ENCODE measurements around the gene VPS13C. TPM values are rescaled to one million over a fixed set of nuclear protein-coding genes. Genes with fewer than 3 reads are reported as not detected.

Gene VPS13C
- total RNA-seq, 1 experiment from 2014 or later, result 18.6 TPM

DNA sequence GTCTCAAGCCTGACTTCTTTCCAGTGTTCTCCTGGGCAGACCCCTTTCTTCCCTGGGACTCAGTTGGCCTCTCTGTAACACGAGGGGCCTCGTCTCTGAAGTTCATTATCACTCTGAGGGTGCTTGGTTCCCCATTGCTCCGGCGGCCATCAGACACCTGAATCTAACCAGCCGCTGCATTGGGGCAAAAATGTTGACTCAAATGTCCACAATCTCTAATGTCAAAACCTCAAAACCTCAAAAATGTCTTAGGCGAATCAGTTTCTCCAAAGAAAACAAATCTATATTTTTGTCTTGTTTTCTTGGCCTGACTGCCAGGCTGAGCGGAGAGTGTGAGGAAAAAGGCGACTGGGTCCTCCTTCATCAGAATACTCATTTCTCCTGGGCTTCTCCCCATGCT, 220.7 kb downstream of the VPS13C start:
- POLR2A ChIA-PET, result no interaction called here
- no peak for TF ChIP-seq YY1 (IDR thresholded peaks at IDR 0.05; ENCODE audit: extremely low read depth, insufficient replicate concordance, low read depth, low read length)
- no peak for TF ChIP-seq TCF7L2 (IDR thresholded peaks at IDR 0.05; ENCODE audit: borderline replicate concordance, extremely low read depth, insufficient read depth, insufficient read length)
- no peak for TF ChIP-seq SRF (IDR thresholded peaks at IDR 0.05; ENCODE audit: low read depth)
- TF ChIP-seq EZH2 (IDR thresholded peaks at IDR 0.05), result no peak
- no peak for TF ChIP-seq ELF1 (IDR thresholded peaks at IDR 0.05; ENCODE audit: borderline replicate concordance, low read depth)
- no peak for TF ChIP-seq FOSL1 (IDR thresholded peaks at IDR 0.05; ENCODE audit: low read depth)
- no peak for TF ChIP-seq RAD21 (IDR thresholded peaks at IDR 0.05; ENCODE audit: low read depth)
- TF ChIP-seq EZH2phosphoT487 (IDR thresholded peaks at IDR 0.05; ENCODE audit: borderline replicate concordance), result no peak
- TF ChIP-seq ZFX (IDR thresholded peaks at IDR 0.05), result no peak
- TF ChIP-seq POLR2AphosphoS5 (IDR thresholded peaks at IDR 0.05; ENCODE audit: low read depth, low read length), result no peak
- TF ChIP-seq, protein P1, sequence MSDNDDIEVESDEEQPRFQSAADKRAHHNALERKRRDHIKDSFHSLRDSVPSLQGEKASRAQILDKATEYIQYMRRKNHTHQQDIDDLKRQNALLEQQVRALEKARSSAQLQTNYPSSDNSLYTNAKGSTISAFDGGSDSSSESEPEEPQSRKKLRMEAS (IDR thresholded peaks at IDR 0.05), result no peak
- Histone ChIP-seq H2AFZ (ENCODE audit: low read depth, low read length, poor library complexity, severe bottlenecking) (no peak overlapping the region), H3K36me3 (ENCODE audit: control insufficient read depth in 1 of 2, insufficient read depth in 2 of 2, low read length in 2 of 2) (no peaks in the 10 kb centered on the region), H3K9me2 (ENCODE audit: insufficient read depth) (no peaks in the 10 kb centered on the region), H3K9ac (ENCODE audit: low read length) (no peak overlapping the region), H3K79me2 (ENCODE audit: insufficient read depth, low read length) (no peaks in the 10 kb centered on the region), H3K4me1 (ENCODE audit: control insufficient read depth in 1 of 2, insufficient read depth in 2 of 2, low read length in 2 of 2) (no peaks in the 10 kb centered on the region), H3K27ac (ENCODE audit: low read depth, low read length) (no peak overlapping the region), H3K9me3 (ENCODE audit: control insufficient read depth in 1 of 2, insufficient read depth in 1 of 2, low read depth in 1 of 2, low read length in 2 of 2) (no peaks in the 10 kb centered on the region), H3K27me3 (ENCODE audit: insufficient read depth, low read length) (no peaks in the 10 kb centered on the region), H4K20me1 (ENCODE audit: insufficient read depth) (no peaks in the 10 kb centered on the region), H3K4me2 (ENCODE audit: low read length) (no peak overlapping the region), H3K4me3 (replicated peaks in 1 of 2; ENCODE audit: low read depth in 1 of 2, low read length in 2 of 2) (no peak overlapping the region)
- CTCF ChIA-PET, result interaction anchor here (0.6 kb wide), 1 partner anchor 672 kb away, joined by 5 read pairs; no protein-coding TSS in a partner anchor
- DNase-seq (ENCODE audit: low read depth, low spot score) (no peak), ATAC-seq (no peak)
- no TSS peak for BruUV-seq (replicated peaks)
- intact Hi-C loops (cut with micrococcal nuclease), result no loop called here
- RAD21 ChIA-PET (ENCODE audit: low non-redundant PET in 1 of 2, low total read pairs in 2 of 2, uncharacterized antibody in 2 of 2, unreplicated experiment in 2 of 2), result no interaction called here

DNA sequence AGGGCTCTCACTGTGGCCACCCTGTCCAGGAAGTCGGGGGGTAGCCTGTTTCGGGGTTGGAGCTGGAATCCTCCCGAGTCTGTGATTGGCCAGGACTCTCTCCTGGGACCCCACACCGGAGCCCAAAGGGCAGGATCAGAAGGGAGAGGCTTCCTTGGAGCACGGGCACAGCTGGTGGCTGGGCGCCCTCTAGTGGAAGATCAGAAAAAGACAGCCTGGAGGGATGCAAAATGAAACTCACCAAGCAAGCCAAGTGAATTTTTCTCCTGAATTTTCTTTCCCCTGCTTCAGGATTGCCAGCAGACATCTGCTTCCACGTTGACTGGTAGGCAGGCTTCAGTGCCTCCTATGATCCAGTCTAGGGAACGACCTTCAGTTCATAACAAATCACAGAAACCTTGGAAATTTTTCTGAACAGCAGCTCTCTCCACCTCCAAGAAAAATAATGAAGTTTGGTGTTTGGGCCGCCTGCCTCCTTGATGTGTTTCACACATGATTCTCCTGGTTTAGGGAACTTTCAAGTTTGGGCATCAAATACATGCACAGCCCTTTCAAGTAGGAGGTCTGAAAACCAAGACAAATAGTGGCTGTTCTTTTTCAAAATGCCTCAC, 224.6 kb downstream of the VPS13C start:
- DNase-seq (ENCODE audit: low read depth, low spot score) (peak; percentile 21), ATAC-seq (peak; percentile 79)
- no peaks in the 10 kb centered on the region for H3K9me2 ChIP-seq (ENCODE audit: insufficient read depth)
- no peaks in the 10 kb centered on the region for H3K4me1 ChIP-seq (ENCODE audit: control insufficient read depth in 1 of 2, insufficient read depth in 2 of 2, low read length in 2 of 2)
- BruUV-seq (replicated peaks), result no TSS peak
- ChIA-PET CTCF (interaction anchor here (1.2 to 2.8 kb wide), 6 partner anchors 18 to 1250 kb away, joined by 3 to 22 read pairs (median 5); no protein-coding TSS in a partner anchor), RAD21 (ENCODE audit: low non-redundant PET in 1 of 2, low total read pairs in 2 of 2, uncharacterized antibody in 2 of 2, unreplicated experiment in 2 of 2) (no interaction called here), POLR2A (no interaction called here)
- no peak overlapping the region for H3K27ac ChIP-seq (ENCODE audit: low read depth, low read length)
- H3K4me2 ChIP-seq (ENCODE audit: low read length), result peak overlapping the region; percentile 51
- no peaks in the 10 kb centered on the region for H3K9me3 ChIP-seq (ENCODE audit: control insufficient read depth in 1 of 2, insufficient read depth in 1 of 2, low read depth in 1 of 2, low read length in 2 of 2)
- H3K79me2 ChIP-seq (ENCODE audit: insufficient read depth, low read length), result no peaks in the 10 kb centered on the region
- no peaks in the 10 kb centered on the region for H3K27me3 ChIP-seq (ENCODE audit: insufficient read depth, low read length)
- H3K9ac ChIP-seq (ENCODE audit: low read length), result no peak overlapping the region
- H3K36me3 ChIP-seq (ENCODE audit: control insufficient read depth in 1 of 2, insufficient read depth in 2 of 2, low read length in 2 of 2), result no peaks in the 10 kb centered on the region
- no peaks in the 10 kb centered on the region for H4K20me1 ChIP-seq (ENCODE audit: insufficient read depth)
- intact Hi-C loops (cut with micrococcal nuclease), result no loop called here
- peak overlapping the region; percentile 67 for H2AFZ ChIP-seq (ENCODE audit: low read depth, low read length, poor library complexity, severe bottlenecking)
- no peak overlapping the region for H3K4me3 ChIP-seq (replicated peaks in 1 of 2; ENCODE audit: low read depth in 1 of 2, low read length in 2 of 2)
- TF ChIP-seq, protein P1 (IDR thresholded peaks at IDR 0.05), result no peak
- TF ChIP-seq, protein P2, sequence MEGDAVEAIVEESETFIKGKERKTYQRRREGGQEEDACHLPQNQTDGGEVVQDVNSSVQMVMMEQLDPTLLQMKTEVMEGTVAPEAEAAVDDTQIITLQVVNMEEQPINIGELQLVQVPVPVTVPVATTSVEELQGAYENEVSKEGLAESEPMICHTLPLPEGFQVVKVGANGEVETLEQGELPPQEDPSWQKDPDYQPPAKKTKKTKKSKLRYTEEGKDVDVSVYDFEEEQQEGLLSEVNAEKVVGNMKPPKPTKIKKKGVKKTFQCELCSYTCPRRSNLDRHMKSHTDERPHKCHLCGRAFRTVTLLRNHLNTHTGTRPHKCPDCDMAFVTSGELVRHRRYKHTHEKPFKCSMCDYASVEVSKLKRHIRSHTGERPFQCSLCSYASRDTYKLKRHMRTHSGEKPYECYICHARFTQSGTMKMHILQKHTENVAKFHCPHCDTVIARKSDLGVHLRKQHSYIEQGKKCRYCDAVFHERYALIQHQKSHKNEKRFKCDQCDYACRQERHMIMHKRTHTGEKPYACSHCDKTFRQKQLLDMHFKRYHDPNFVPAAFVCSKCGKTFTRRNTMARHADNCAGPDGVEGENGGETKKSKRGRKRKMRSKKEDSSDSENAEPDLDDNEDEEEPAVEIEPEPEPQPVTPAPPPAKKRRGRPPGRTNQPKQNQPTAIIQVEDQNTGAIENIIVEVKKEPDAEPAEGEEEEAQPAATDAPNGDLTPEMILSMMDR (IDR thresholded peaks at IDR 0.05 in 2 of 3, conservative IDR thresholded peaks at IDR 0.05 in 1 of 3; ENCODE audit: borderline replicate concordance in 1 of 3, insufficient read depth in 1 of 3, low read depth in 2 of 3, low read length in 2 of 3), result peak; percentile 46 to 94 (median 93); a peak in 5 of 6 replicates
- TF ChIP-seq RAD21 (IDR thresholded peaks at IDR 0.05; ENCODE audit: low read depth), result peak; percentile 70
- TF ChIP-seq POLR2AphosphoS5 (IDR thresholded peaks at IDR 0.05; ENCODE audit: low read depth, low read length), result no peak
